Tibial artery (tissue), 4 donors: ENCODE data around the gene TMCO4.

Source experiments
- DNase-seq, 2 donors: peaks; one replicate each; pipeline ENCODE4 v3.0.0-alpha.2; 2019
- H3K27ac ChIP-seq, 2 donors: fragments of 200-600 bp; sonication (generic) in 1 of 2; 1 replicate in 1 of 2; 2 replicates in 1 of 2; pipeline ENCODE4 v1.5.1; 2018 to 2019; ENCODE audit warnings: mild to moderate bottlenecking in 1 of 2
- H3K27me3 ChIP-seq, 2 donors: fragments of 200-600 bp; sonication (generic) in 1 of 2; one replicate each; pipeline versions ENCODE4 v1.5.1 to v1.6.0; 2016 to 2019
- H3K36me3 ChIP-seq, 3 donors: fragments of 200-600 bp; sonication (generic) in 2 of 3; one replicate each; pipeline ENCODE4 v1.5.1; 2016 to 2019; ENCODE audit warnings: mild to moderate bottlenecking in 2 of 3
- H3K4me1 ChIP-seq, 4 donors: fragments of 200-600 bp; sonication (generic) in 2 of 4; 1 replicate in 3 of 4; 2 replicates in 1 of 4; pipeline ENCODE4 v1.5.1; 2016 to 2019
- H3K4me3 ChIP-seq, 2 donors: fragments of 200-600 bp; sonication (generic) in 1 of 2; 1 replicate in 1 of 2; 2 replicates in 1 of 2; pipeline ENCODE4 v1.5.1; 2018 to 2019; ENCODE audit warnings: mild to moderate bottlenecking in 2 of 2
- H3K9me3 ChIP-seq, 3 donors: fragments of 200-600 bp; sonication (generic) in 1 of 3; one replicate each; pipeline ENCODE4 v1.5.1; 2016 to 2019
- CTCF ChIP-seq, 2 experiments: fragments of 200-600 bp in 1 of 2; fragments of 450-650 bp in 1 of 2; IDR thresholded peaks; one replicate each; pipeline ENCODE4 v1.5.1; 2017 to 2019; ENCODE audit warnings: antibody characterized with exemption in 2 of 2, mild to moderate bottlenecking in 1 of 2, moderate library complexity in 1 of 2
- intact Hi-C: fragments of 100-400 bp; cut with DNase I; formaldehyde crosslinking; loops from one replicate; pipeline ENCODE4 v1.15.0; 2023; ENCODE audit warnings: low total_unique reads

The TMCO4 gene

DNA sequence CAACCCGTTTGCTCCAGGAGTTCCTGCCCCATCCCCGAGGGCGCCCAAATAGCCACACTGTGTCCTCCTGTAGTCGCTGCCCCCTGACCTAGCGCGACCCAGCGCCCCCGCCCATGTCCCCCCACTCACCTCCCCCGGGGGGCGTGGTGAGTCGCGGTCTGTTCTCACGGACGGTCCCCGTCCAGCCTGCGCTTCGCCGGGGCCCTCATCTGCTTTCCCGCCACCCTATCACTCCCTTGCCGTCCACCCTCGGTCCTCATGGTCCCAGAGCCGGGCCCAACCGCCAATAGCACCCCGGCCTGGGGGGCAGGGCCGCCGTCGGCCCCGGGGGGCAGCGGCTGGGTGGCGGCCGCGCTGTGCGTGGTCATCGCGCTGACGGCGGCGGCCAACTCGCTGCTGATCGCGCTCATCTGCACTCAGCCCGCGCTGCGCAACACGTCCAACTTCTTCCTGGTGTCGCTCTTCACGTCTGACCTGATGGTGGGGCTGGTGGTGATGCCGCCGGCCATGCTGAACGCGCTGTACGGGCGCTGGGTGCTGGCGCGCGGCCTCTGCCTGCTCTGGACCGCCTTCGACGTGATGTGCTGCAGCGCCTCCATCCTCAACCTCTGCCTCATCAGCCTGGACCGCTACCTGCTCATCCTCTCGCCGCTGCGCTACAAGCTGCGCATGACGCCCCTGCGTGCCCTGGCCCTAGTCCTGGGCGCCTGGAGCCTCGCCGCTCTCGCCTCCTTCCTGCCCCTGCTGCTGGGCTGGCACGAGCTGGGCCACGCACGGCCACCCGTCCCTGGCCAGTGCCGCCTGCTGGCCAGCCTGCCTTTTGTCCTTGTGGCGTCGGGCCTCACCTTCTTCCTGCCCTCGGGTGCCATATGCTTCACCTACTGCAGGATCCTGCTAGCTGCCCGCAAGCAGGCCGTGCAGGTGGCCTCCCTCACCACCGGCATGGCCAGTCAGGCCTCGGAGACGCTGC is 133.9 kb downstream of the TMCO4 start:
- H3K4me1 ChIP-seq, result peaks cover 0 to 17% (median 9%) of the 10 kb centered on the region in 4 donors
- H3K27ac ChIP-seq, result no peak overlapping the region
- DNase-seq, result no peak
- no peak for TF ChIP-seq CTCF (IDR thresholded peaks at IDR 0.05)
- no peak overlapping the region for H3K4me3 ChIP-seq
- H3K27me3 ChIP-seq, result peaks cover 0 to 66% of the 10 kb centered on the region in 2 donors
- H3K9me3 ChIP-seq, result no peaks in the 10 kb centered on the region
- no peaks in the 10 kb centered on the region for H3K36me3 ChIP-seq
- intact Hi-C loops, result loop anchor here (2.0 kb wide), 1 partner anchor 37 kb away; no protein-coding TSS in a partner anchor

DNA sequence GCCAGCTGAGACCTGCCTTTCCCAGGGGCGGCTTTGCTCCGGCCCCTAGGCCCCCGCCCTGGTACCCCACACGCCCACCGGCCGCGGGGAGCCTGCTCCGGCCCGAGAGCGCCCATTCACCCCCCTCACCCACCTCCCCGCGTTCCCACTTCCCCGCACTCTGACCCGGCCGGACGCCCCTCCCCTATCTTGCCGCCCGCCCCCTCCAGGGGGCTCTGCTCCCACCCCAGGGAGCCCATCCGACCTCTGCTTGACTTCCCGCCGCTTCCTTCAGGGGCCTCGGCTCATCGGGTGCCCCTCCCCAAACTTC is 134.6 kb downstream of the TMCO4 start:
- peaks cover 0 to 70% of the 10 kb centered on the region in 2 donors for H3K27me3 ChIP-seq
- DNase-seq, result no peak
- no peaks in the 10 kb centered on the region for H3K36me3 ChIP-seq
- intact Hi-C loops, result loop anchor here (2.0 kb wide), 1 partner anchor 38 kb away; no protein-coding TSS in a partner anchor
- H3K4me3 ChIP-seq, result peak overlapping the region in 1 of 2 donors; percentile 43
- no peak overlapping the region for H3K27ac ChIP-seq
- no peaks in the 10 kb centered on the region for H3K9me3 ChIP-seq
- H3K4me1 ChIP-seq, result peaks cover 0 to 17% (median 10%) of the 10 kb centered on the region in 4 donors
- TF ChIP-seq CTCF (IDR thresholded peaks at IDR 0.05), result no peak

GRCh38 chr1:19664453-19665185 is 135.1 kb downstream of the TMCO4 start, which contains the start of gene HTR6:
Gene HTR6, plus strand, starts transcription at chr1:19664875. Its CDS starts 879 bp downstream, at chr1:19665754.
- DNase-seq, result no peak
- H3K9me3 ChIP-seq, result no peaks in the 10 kb centered on the region
- no peaks in the 10 kb centered on the region for H3K36me3 ChIP-seq
- peaks cover 0 to 22% (median 12%) of the 10 kb centered on the region in 4 donors for H3K4me1 ChIP-seq
- H3K27ac ChIP-seq, result no peak within 1 kb of the TSS
- TF ChIP-seq CTCF (IDR thresholded peaks at IDR 0.05), result no peak
- peaks cover 0 to 70% of the 10 kb centered on the region in 2 donors for H3K27me3 ChIP-seq
- intact Hi-C loops, result loop anchor here (2.0 kb wide), 1 partner anchor 38 kb away; no protein-coding TSS in a partner anchor
- peak within 1 kb of the TSS in 1 of 2 donors; percentile 43 for H3K4me3 ChIP-seq

- TF ChIP-seq CTCF (IDR thresholded peaks at IDR 0.05), result no peak
- H3K9me3 ChIP-seq, result no peaks in the 10 kb centered on the region
- intact Hi-C loops, result no loop called here
- no peak for DNase-seq
- H3K4me3 ChIP-seq, result no peak overlapping the region
- H3K27me3 ChIP-seq, result peaks cover 0 to 52% of the 10 kb centered on the region in 2 donors
- no peak overlapping the region for H3K27ac ChIP-seq
- H3K36me3 ChIP-seq, result peaks cover 0 to 16% (median 15%) of the 10 kb centered on the region in 3 donors
- peaks cover 0 to 25% (median 14%) of the 10 kb centered on the region in 4 donors for H3K4me1 ChIP-seq
These were observed 137.4 kb downstream of the TMCO4 start for GRCh38 chr1:19662313-19662712.

DNA sequence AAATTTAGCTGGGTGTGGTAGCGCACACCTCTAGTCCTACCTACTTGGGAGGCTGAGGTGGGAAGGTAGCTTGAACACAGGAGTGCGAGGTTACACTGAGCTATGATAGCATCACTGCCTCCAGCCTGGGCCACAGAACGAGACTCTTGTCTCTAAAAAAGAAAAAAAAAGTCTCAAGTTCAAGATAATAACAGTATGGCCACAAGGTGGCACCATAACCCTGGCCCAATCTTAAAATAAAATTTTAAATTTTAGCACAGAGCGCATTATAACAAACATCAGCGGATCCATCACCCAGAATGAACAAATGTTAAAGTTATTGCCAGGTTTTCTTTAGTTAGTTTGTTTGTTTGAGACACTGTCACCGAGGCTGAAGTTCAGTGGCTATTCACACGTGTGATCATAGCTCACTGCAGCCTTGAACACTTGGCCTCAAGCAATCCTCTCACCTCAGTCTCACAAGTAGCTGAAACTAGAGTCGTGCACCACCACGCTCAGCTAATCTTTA is 137.9 kb downstream of the TMCO4 start:
- Histone ChIP-seq H3K4me1 (peaks cover 0 to 25% (median 14%) of the 10 kb centered on the region in 4 donors), H3K36me3 (peaks cover 0 to 22% (median 20%) of the 10 kb centered on the region in 3 donors), H3K27me3 (peaks cover 0 to 48% of the 10 kb centered on the region in 2 donors), H3K4me3 (no peak overlapping the region), H3K9me3 (no peaks in the 10 kb centered on the region), H3K27ac (no peak overlapping the region)
- DNase-seq, result no peak
- TF ChIP-seq CTCF (IDR thresholded peaks at IDR 0.05), result peak; percentile 59 to 76
- intact Hi-C loops, result no loop called here
